Measurements from ENCODE around the gene NVL. TPM values are rescaled to one million over a fixed set of nuclear protein-coding genes. Genes with fewer than 3 reads are reported as not detected.
"Not testable (repeated sequence)": the region's sequence is repeated elsewhere in the genome, so short reads cannot be mapped to it uniquely, and the experiment has no call there.

The NVL gene
- total and polyA plus RNA-seq, 3 experiments from 2014 or later, result 23.0 to 46.5 (median 41.6) TPM

DNA sequence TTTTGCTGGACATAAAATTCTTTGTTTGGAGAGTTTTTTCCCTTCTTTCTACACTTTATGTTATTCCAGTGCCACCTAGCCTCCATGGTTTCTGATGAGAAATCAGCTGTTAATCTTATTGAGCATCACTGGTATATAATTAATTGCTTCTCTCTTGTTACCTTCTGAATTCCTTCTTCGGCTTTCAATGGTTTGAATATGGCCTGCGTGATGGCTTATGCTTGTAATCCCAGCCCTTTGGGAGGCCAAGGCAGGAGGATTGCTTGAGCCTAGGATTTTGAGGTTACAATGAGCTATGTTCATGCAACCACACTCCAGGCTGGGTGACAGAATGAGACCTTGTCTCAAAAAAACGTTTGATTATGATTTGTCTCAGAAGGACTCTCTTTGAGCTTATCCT lies 13.7 kb upstream of the NVL start:
- Mint-ChIP-seq H3K27ac (peak overlapping the region in 1 of 8 donors; percentile 52), H3K4me3 (no peak overlapping the region), H3K9me3 (peaks cover 0 to 29% (median 21%) of the 10 kb centered on the region in 5 donors), H3K27me3 (no peaks in the 10 kb centered on the region), H3K36me3 (peaks cover 0 to 14% (median 0%) of the 10 kb centered on the region in 3 donors), H3K4me1 (peaks cover 7 to 26% (median 18%) of the 10 kb centered on the region in 3 donors)
- Histone ChIP-seq H3K27ac (ENCODE audit: low read depth, low read length) (no peak overlapping the region), H3K27me3 (ENCODE audit: insufficient read depth, low read length, poor library complexity, severe bottlenecking) (no peaks in the 10 kb centered on the region), H3K4me3 (ENCODE audit: low read length) (no peak overlapping the region), H3K36me3 (ENCODE audit: insufficient read depth, low read length) (no peaks in the 10 kb centered on the region), H3K4me1 (ENCODE audit: insufficient read depth, low read length) (peaks cover 10% of the 10 kb centered on the region), H3K9me3 (ENCODE audit: low read length) (no peaks in the 10 kb centered on the region)
- CTCF ChIA-PET, result interaction anchor here (1.1 to 2.1 kb wide), 4 partner anchors 8 to 113 kb away, joined by 3 to 6 read pairs (median 3); partner anchors contain the start of gene NVL
- POLR2A ChIA-PET, result no interaction called here
- no peak for DNase-seq

DNA sequence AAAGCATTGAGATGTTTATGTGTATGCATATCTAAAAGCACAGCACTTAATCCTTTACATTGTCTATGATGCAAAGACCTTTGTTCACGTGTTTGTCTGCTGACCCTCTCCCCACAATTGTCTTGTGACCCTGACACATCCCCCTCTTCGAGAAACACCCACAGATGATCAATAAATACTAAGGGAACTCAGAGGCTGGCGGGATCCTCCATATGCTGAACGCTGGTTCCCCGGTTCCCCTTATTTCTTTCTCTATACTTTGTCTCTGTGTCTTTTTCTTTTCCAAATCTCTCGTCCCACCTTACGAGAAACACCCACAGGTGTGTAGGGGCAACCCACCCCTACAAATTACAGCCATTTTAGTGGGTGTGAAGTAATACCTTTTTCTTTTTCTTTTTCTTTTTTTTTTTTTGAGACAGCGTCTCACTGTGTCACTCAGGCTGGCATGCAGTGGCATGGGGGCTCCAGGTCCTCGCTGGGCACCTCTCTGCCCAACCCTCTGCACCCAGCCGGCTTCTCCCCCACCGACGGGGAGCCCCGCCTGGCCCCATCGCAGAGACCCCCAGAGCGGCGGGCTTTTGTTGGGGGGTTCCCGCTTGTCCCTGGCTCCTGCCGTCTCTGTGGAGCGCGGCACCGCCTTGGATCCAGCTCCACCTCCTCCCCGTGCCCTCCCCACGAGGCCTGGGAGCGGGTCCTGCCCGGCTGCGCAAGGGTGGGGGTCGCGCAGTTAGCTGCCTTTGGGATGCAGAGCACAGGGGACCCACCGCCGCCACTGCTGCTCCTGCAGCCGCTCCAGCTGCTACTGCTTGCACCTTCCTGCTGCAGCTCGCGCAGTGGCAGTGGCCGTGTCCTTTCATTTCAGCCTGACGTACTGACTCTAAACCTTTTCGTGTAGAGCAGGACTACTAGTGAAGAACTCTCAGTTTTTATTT lies 10.7 kb upstream of the NVL start:
- H3K4me3 ChIP-seq (ENCODE audit: low read length), result peak overlapping the region; percentile 34
- peak in 3 of 5 donors; percentile 18 to 53 (median 35) for DNase-seq
- Mint-ChIP-seq H3K27ac (peak overlapping the region in 1 of 8 donors; percentile 24), H3K9me3 (peaks cover 0 to 27% (median 21%) of the 10 kb centered on the region in 5 donors), H3K36me3 (peaks cover 0 to 14% (median 0%) of the 10 kb centered on the region in 3 donors), H3K4me3 (peak overlapping the region; percentile 3 to 84 (median 76))
- CTCF ChIA-PET; H3K9me3 ChIP-seq (ENCODE audit: low read length); H3K36me3 ChIP-seq (ENCODE audit: insufficient read depth, low read length); H3K27me3 ChIP-seq (ENCODE audit: insufficient read depth, low read length, poor library complexity, severe bottlenecking); H3K4me1 Mint-ChIP-seq; H3K27me3 Mint-ChIP-seq; POLR2A ChIA-PET; H3K27ac ChIP-seq (ENCODE audit: low read depth, low read length); H3K4me1 ChIP-seq (ENCODE audit: insufficient read depth, low read length): not testable (repeated sequence)

DNA sequence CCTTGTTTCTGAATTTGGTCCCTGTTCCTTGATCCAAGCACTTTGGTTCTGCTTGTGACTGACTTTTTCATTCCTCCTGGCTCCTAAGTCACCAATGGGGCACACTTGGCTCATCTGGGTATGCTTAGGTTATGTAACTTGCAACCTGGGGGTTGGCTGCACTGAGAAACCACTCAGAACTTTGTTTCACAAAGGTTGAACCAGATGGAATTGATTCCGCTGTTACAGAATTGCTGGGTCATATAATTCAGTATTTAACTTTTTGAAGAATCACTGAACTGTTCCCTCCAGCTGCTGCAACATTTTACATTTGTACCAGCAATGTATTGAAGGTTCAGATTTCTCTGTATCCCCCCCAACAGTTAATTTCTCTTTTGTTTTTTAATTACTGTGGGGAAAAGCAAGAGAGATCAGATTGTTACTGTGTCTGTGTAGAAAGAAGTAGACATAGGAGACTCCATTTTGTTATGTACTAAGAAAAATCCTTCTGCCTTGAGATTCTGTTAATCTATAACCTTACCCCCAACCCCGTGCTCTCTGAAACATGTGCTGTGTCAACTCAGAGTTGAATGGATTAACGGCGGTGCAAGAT lies 9.6 kb upstream of the NVL start:
- no peak overlapping the region for H3K27ac ChIP-seq (ENCODE audit: low read depth, low read length)
- Mint-ChIP-seq H3K27me3 (no peaks in the 10 kb centered on the region), H3K27ac (no peak overlapping the region), H3K4me3 (peak overlapping the region in 1 of 7 donors; percentile 35), H3K9me3 (peaks cover 0 to 23% (median 17%) of the 10 kb centered on the region in 5 donors), H3K4me1 (peaks cover 0 to 7% (median 5%) of the 10 kb centered on the region in 3 donors), H3K36me3 (peaks cover 0 to 14% (median 0%) of the 10 kb centered on the region in 3 donors)
- H3K27me3 ChIP-seq (ENCODE audit: insufficient read depth, low read length, poor library complexity, severe bottlenecking), result no peaks in the 10 kb centered on the region
- ChIA-PET POLR2A (no interaction called here), CTCF (no interaction called here)
- DNase-seq, result no peak
- H3K4me1 ChIP-seq (ENCODE audit: insufficient read depth, low read length), result no peaks in the 10 kb centered on the region
- H3K36me3 ChIP-seq (ENCODE audit: insufficient read depth, low read length), result no peaks in the 10 kb centered on the region
- no peaks in the 10 kb centered on the region for H3K9me3 ChIP-seq (ENCODE audit: low read length)
- H3K4me3 ChIP-seq (ENCODE audit: low read length), result no peak overlapping the region

DNA sequence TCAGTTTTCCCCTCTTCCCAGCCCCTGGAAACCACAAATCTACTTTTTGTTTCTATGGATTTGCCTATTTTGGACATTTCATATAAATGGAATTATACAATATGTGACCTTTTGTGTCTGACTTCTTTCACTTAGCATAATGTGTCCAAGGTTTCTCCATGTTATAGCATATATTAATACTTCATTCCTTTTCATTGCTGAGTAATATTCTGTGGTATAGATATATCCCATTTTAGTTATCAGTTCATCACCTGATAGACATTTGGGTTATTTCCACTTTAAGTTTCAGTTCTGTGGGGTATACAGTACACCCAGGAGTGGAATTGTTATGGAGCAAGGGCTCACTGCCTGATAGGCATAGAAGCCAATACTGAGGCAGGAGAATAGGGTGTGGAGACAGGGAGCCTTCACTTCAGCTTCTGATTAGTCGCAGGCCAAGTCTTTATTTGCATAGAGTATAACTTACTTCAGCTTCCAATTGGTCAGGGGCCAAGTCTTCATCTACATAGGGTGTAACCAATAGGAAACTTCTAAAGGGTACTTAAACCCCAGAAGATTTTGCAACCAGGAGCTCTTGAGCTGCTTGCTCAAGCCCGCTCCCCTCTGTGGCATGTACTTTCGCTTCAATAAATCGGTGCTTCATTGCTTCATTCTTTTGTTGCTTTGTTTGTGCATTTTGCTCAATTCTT lies 8.3 kb upstream of the NVL start:
- peaks cover under 1% of the 10 kb centered on the region for H3K4me1 ChIP-seq (ENCODE audit: insufficient read depth, low read length)
- H3K27me3 ChIP-seq (ENCODE audit: insufficient read depth, low read length, poor library complexity, severe bottlenecking), result no peaks in the 10 kb centered on the region
- H3K36me3 Mint-ChIP-seq, result peaks cover 0 to 8% (median 0%) of the 10 kb centered on the region in 3 donors
- H3K9me3 Mint-ChIP-seq, result peaks cover 0 to 10% (median 6%) of the 10 kb centered on the region in 5 donors
- DNase-seq, result no peak
- H3K9me3 ChIP-seq (ENCODE audit: low read length), result no peaks in the 10 kb centered on the region
- no peak overlapping the region for H3K27ac ChIP-seq (ENCODE audit: low read depth, low read length)
- H3K27ac Mint-ChIP-seq, result no peak overlapping the region
- ChIA-PET POLR2A (no interaction called here), CTCF (no interaction called here)
- peaks cover 8 to 16% (median 14%) of the 10 kb centered on the region in 3 donors for H3K4me1 Mint-ChIP-seq
- H3K36me3 ChIP-seq (ENCODE audit: insufficient read depth, low read length), result no peaks in the 10 kb centered on the region
- H3K27me3 Mint-ChIP-seq, result no peaks in the 10 kb centered on the region
- no peak overlapping the region for H3K4me3 Mint-ChIP-seq
- no peak overlapping the region for H3K4me3 ChIP-seq (ENCODE audit: low read length)

DNA sequence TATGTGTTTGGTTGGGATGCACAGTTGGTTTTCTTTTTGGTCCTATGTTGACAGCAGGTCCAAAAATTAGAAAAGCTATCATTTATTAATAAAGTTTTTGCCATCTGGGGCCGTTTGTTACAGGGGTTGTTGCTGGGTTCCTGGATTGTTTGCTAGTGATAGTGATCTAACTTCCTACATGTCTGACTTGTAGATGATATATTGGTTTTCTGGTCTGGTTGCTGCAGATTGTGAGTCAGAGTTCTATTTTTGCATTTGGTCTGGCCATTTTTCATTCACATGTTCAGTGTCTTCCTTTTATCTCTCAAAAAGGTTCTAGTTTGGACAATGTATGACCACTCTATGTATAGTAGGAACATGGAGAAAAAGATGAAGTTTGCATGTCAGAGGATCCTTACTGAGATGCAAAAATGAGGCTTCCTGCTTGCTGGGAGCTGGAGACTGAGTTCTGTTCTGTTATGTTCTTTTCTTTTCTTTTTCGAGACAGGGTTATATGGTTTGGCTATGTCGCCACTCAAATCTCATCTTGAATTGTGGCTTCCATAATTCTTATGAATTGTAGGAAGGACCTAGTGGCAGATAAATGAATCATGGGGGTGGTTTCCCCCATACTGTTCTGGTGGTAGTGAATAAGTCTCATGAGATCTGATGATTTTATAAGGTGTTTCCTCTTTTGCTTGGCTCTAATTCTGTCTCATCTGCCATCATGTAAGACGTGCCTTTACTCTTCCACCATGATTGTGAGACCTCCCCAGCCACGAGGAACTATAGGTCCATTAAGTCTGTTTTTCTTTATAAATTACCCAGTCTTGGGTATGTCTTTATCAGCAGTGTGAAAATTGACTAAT lies 4.2 kb upstream of the NVL start:
- no peak for DNase-seq
- H3K9me3 ChIP-seq (ENCODE audit: low read length), result no peaks in the 10 kb centered on the region
- peak overlapping the region in 5 of 8 donors; percentile 3 to 82 (median 46) for H3K27ac Mint-ChIP-seq

DNA sequence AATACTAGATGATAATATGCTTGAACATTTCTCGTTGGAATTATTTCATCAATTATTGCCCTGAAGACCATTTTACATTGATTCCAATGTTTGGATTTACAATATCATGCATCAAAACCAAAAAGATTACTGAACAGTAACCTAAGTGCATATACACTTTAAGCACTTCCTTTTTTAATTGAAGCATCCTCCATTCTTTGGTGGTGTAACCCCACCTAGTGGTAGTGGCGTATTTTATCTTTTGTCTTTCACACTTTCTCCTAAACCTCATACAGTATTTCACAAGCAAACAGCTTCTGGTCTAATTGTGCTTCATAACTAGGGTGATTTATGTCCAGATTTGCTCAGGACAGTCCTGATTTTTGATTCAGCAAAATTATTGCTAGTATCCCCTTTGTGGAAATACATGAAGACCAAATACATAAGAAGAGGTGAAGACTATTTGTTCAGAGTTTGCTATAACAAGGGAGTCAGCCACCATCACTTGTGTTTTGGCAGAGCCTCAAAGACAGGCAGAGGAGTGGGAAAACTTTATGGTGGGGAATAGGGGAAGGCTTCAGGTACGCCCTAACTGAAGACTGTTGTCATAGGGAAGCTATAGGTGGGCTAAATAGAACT lies 3.4 kb upstream of the NVL start:
- Histone ChIP-seq H3K27me3 (ENCODE audit: insufficient read depth, low read length, poor library complexity, severe bottlenecking) (no peaks in the 10 kb centered on the region), H3K9me3 (ENCODE audit: low read length) (no peaks in the 10 kb centered on the region), H3K4me3 (ENCODE audit: low read length) (no peak overlapping the region), H3K4me1 (ENCODE audit: insufficient read depth, low read length) (peaks cover 11% of the 10 kb centered on the region), H3K27ac (ENCODE audit: low read depth, low read length) (no peak overlapping the region), H3K36me3 (ENCODE audit: insufficient read depth, low read length) (no peaks in the 10 kb centered on the region)
- peak in 2 of 5 donors; percentile 46 to 58 for DNase-seq
- Mint-ChIP-seq H3K4me3 (peak overlapping the region in 1 of 7 donors; percentile 87), H3K9me3 (no peaks in the 10 kb centered on the region), H3K27ac (peak overlapping the region in 7 of 8 donors; percentile 30 to 83 (median 72)), H3K27me3 (no peaks in the 10 kb centered on the region), H3K4me1 (peaks cover 34 to 46% (median 40%) of the 10 kb centered on the region in 3 donors), H3K36me3 (peaks cover 0 to 13% (median 0%) of the 10 kb centered on the region in 3 donors)
- CTCF ChIA-PET, result interaction anchor here (0.6 to 3.6 kb wide), 10 partner anchors 10 to 217 kb away, joined by 3 to 39 read pairs (median 4); partner anchors contain the start of gene FBXO28
- POLR2A ChIA-PET, result no interaction called here

More for the DNA sequence above, 4.2 kb upstream of the NVL start:
- POLR2A ChIA-PET, result no interaction called here
- Histone ChIP-seq H3K4me1 (ENCODE audit: insufficient read depth, low read length) (peaks cover 11% of the 10 kb centered on the region), H3K27ac (ENCODE audit: low read depth, low read length) (no peak overlapping the region), H3K4me3 (ENCODE audit: low read length) (no peak overlapping the region), H3K27me3 (ENCODE audit: insufficient read depth, low read length, poor library complexity, severe bottlenecking) (no peaks in the 10 kb centered on the region), H3K36me3 (ENCODE audit: insufficient read depth, low read length) (no peaks in the 10 kb centered on the region)
- CTCF ChIA-PET, result interaction anchor here (0.6 to 3.6 kb wide), 11 partner anchors 10 to 218 kb away, joined by 3 to 39 read pairs (median 4); partner anchors contain the start of gene FBXO28
- Mint-ChIP-seq H3K36me3 (peaks cover 0 to 13% (median 0%) of the 10 kb centered on the region in 3 donors), H3K27me3 (no peaks in the 10 kb centered on the region), H3K9me3 (no peaks in the 10 kb centered on the region), H3K4me3 (no peak overlapping the region), H3K4me1 (peaks cover 29 to 38% (median 34%) of the 10 kb centered on the region in 3 donors)

DNA sequence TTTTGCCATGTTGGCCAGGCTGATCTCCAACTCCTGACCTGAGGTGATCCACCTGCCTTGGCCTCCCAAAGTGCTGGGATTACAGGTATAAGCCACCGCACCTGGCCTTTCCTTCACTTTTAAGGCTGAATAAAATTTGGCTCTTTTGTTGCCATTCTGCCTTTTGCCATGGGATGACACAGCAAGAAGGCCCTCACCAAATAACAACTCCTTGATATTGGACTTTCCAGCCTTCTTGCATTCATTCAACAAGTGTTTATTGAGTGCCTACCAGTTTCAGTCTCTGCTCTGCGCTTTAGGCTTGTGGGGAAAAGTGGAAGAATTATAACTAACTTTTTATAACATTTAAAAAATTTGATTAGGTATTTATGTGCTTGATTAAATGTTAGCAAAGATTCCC lies 1.9 kb upstream of the NVL start:
- Mint-ChIP-seq H3K36me3 (peaks cover 0 to 20% (median 0%) of the 10 kb centered on the region in 3 donors), H3K27ac (no peak overlapping the region), H3K4me3 (peak overlapping the region in 2 of 7 donors; percentile 8 to 51), H3K27me3 (no peaks in the 10 kb centered on the region), H3K9me3 (no peaks in the 10 kb centered on the region), H3K4me1 (peaks cover 45 to 62% (median 53%) of the 10 kb centered on the region in 3 donors)
- Histone ChIP-seq H3K27ac (ENCODE audit: low read depth, low read length) (no peak overlapping the region), H3K9me3 (ENCODE audit: low read length) (no peaks in the 10 kb centered on the region), H3K4me1 (ENCODE audit: insufficient read depth, low read length) (peaks cover 11% of the 10 kb centered on the region), H3K36me3 (ENCODE audit: insufficient read depth, low read length) (no peaks in the 10 kb centered on the region), H3K27me3 (ENCODE audit: insufficient read depth, low read length, poor library complexity, severe bottlenecking) (no peaks in the 10 kb centered on the region), H3K4me3 (ENCODE audit: low read length) (no peak overlapping the region)
- POLR2A ChIA-PET, result no interaction called here
- CTCF ChIA-PET, result interaction anchor here (0.9 kb wide), 1 partner anchor 216 kb away, joined by 3 read pairs; no protein-coding TSS in a partner anchor
- no peak for DNase-seq
